Measurements from ENCODE around the gene APLP1. TPM values are rescaled to one million over a fixed set of nuclear protein-coding genes. Genes with fewer than 3 reads are reported as not detected.
A peak's percentile ranks its signal among the peaks of the same experiment; 100 is the strongest.

The APLP1 gene
- total RNA-seq (2012; rRNA removed) (4.7 and 6.7 TPM in 2 replicates), polyA plus RNA-seq (2012; rRNA removed) (41.0 and 44.3 TPM in 2 replicates), Bru-seq, nascent RNA (percentile 32 among the genes with signal in this experiment), BruChase-seq, experiment 1, labeled RNA remaining after a 6-hour chase (percentile 30 among the genes with signal in this experiment), BruChase-seq, experiment 2, labeled RNA remaining after a 2-hour chase (percentile 24 among the genes with signal in this experiment)
- polyA plus RNA-seq (2012; cell fraction: cytosol; rRNA removed): 33.4 and 44.7 TPM in 2 replicates
- 16.6 and 37.3 TPM in 2 replicates for polyA plus RNA-seq (2012; cell fraction: nucleus; rRNA removed; ENCODE audit: low replicate concordance)
- long read RNA-seq, transcript APLP1-201 (17 exons, 2,495 nt): major isoform, 6 of 26 reads
- long read RNA-seq, partial matches to known transcripts: 0 of 26 reads
- long read RNA-seq, other reads (novel, unspliced or antisense): 20 of 26 reads

DNA sequence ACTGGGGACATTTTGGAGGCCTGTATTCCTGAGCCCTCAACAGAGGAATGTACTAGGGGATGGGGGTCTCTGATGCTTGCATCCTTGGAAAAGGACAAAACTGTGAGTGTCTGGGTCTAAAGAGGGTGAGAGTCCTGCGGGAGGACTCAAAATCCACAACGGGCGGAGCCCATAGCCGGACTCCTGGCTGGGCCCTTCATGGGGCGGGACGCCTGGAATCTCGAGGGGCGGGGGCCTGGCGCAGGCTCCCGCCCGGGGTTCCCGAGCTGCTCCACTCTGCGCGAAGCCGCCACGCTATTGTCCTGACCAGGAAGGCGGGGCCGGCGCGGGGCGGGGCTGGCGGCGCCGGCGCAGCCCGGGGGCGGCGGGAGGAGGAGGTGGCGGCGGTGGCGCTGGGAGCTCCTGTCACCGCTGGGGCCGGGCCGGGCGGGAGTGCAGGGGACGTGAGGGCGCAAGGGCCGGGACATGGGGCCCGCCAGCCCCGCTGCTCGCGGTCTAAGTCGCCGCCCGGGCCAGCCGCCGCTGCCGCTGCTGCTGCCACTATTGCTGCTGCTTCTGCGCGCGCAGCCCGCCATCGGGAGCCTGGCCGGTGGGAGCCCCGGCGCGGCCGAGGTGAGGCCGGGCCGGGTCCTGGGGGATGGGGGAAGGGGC is at the start of gene APLP1:
Gene APLP1 (plus strand): TSS at position 403 of the 651 bp plus-strand sequence. CDS start 63 bp downstream, at position 466.
- Histone ChIP-seq H3K4me3 (ENCODE audit: insufficient read depth, low read depth, low read length) (peak within 1 kb of the TSS; percentile 32), H3K4me1 (ENCODE audit: control insufficient read depth, insufficient read depth, low read length) (peaks cover 4% of the 10 kb centered on the region), H2BK15ac (ENCODE audit: low read depth, low read length) (no peak within 1 kb of the TSS), H4K5ac (ENCODE audit: low read depth, low read length) (no peak within 1 kb of the TSS), H3K27ac (ENCODE audit: insufficient read depth, low read length) (no peak within 1 kb of the TSS), H3K4ac (ENCODE audit: low read depth, low read length) (no peak within 1 kb of the TSS), H3K9me3 (ENCODE audit: control insufficient read depth, insufficient read depth, low read length) (no peaks in the 10 kb centered on the region), H4K20me1 (ENCODE audit: insufficient read depth, low read length) (no peaks in the 10 kb centered on the region), H3K14ac (replicated peaks; ENCODE audit: low read depth, low read length) (no peak within 1 kb of the TSS), H3K27me3 (ENCODE audit: control insufficient read depth, insufficient read depth, low read length) (peaks cover 17% of the 10 kb centered on the region), H3K79me1 (ENCODE audit: low read depth in 1 of 2, low read length in 2 of 2) (no peaks in the 10 kb centered on the region), H3K9ac (ENCODE audit: low read depth, low read length) (no peak within 1 kb of the TSS), H3K4me2 (ENCODE audit: low read depth, low read length) (peak within 1 kb of the TSS; percentile 85), H2BK5ac (ENCODE audit: low read depth, low read length, poor library complexity, severe bottlenecking) (no peak within 1 kb of the TSS), H3K18ac (ENCODE audit: low read depth, low read length) (no peak within 1 kb of the TSS), H4K8ac (ENCODE audit: low read depth in 2 of 2, low read length in 2 of 2) (no peak within 1 kb of the TSS), H3K23ac (ENCODE audit: low read depth, low read length) (0 out of 2 replicates have a peak within 1 kb of the TSS, but pooled peaks have one; percentile 15), H2AFZ (replicated peaks; ENCODE audit: low read length, poor library complexity) (peak within 1 kb of the TSS; percentile 88), H2AK5ac (ENCODE audit: low read depth, low read length) (no peak within 1 kb of the TSS), H4K91ac (ENCODE audit: insufficient read depth, low read depth, low read length) (no peak within 1 kb of the TSS), H2BK120ac (ENCODE audit: low read depth, low read length) (no peak within 1 kb of the TSS), H3K36me3 (ENCODE audit: control insufficient read depth, insufficient read depth, low read length) (no peaks in the 10 kb centered on the region), H2BK20ac (ENCODE audit: low read depth, low read length) (no peak within 1 kb of the TSS), H3K9me1 (ENCODE audit: insufficient read depth, low read length) (peaks cover 2% of the 10 kb centered on the region), H2AK9ac (replicated peaks; ENCODE audit: low read depth, low read length, poor library complexity) (no peak within 1 kb of the TSS), H3K56ac (ENCODE audit: extremely low read depth, insufficient read depth, low read length) (no peak within 1 kb of the TSS)
- no peak for DNase-seq
- POLR2A ChIA-PET (ENCODE audit: unreplicated experiment): no interaction called here
- in situ Hi-C loops (cut with MboI; ENCODE audit: low sequenced_read_pairs) (no loop called here), intact Hi-C loops (cut with micrococcal nuclease) (no loop called here), dilution Hi-C loops (cut with HindIII; ENCODE audit: low sequenced_read_pairs, unreplicated experiment) (no loop called here)
- CTCF ChIA-PET: no interaction called here
- no TSS peak for BruUV-seq (replicated peaks)
- 2% methylated on average over 25 of the region's 60 CpGs; no CpG with 5 or more reads in 1 of the 2 experiments for WGBS, 2 experiments (ENCODE audit: extremely low coverage in 2 of 2, insufficient read length in 1 of 2)
- peak; percentile 89 for ATAC-seq (ENCODE audit: low read depth)
- TF ChIP-seq MAZ (IDR thresholded peaks at IDR 0.05; ENCODE audit: borderline replicate concordance, low read depth, low read length) (peak; percentile 38; the same call in 1 of the 2 replicates), USF2 (IDR thresholded peaks at IDR 0.05; ENCODE audit: low read depth, low read length) (no peak), RAD21 (IDR thresholded peaks at IDR 0.05; ENCODE audit: low read length) (no peak), MXI1 (IDR thresholded peaks at IDR 0.05; ENCODE audit: borderline replicate concordance, low read depth, low read length) (no peak), CHD1 (IDR thresholded peaks at IDR 0.05; ENCODE audit: low read depth, low read length) (no peak), BHLHE40 (IDR thresholded peaks at IDR 0.05; ENCODE audit: low read depth, low read length) (no peak)
- TF ChIP-seq, protein P1, sequence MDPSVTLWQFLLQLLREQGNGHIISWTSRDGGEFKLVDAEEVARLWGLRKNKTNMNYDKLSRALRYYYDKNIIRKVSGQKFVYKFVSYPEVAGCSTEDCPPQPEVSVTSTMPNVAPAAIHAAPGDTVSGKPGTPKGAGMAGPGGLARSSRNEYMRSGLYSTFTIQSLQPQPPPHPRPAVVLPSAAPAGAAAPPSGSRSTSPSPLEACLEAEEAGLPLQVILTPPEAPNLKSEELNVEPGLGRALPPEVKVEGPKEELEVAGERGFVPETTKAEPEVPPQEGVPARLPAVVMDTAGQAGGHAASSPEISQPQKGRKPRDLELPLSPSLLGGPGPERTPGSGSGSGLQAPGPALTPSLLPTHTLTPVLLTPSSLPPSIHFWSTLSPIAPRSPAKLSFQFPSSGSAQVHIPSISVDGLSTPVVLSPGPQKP (IDR thresholded peaks at IDR 0.05; ENCODE audit: borderline replicate concordance, low read depth, low read length): no peak

All from IMR-90 (cell line).